ENCODE data around the gene ANAPC10.

ANAPC10 gene

DNA sequence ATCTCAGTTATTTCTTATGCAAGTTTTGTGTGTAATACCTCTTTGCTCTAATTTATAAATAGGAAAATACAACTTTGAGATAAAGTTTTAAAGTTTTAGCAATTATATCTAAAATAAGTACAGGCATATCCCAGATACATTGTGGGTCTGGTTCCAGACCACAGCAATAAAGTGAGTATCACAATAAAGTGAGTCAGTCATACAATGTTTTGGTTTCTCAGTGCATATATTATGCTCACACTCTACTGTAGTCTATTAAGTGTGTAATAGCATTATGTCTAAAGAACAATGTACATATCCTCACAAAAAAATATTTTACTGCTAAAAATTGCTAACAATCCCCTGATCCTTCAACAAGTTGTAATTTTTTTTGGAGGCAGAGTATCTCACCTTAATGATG, 49.2 kb downstream of the ANAPC10 start:
- no peak for TF ChIP-seq TCF12 (IDR thresholded peaks at IDR 0.05; ENCODE audit: low read depth)
- TF ChIP-seq, protein P1, sequence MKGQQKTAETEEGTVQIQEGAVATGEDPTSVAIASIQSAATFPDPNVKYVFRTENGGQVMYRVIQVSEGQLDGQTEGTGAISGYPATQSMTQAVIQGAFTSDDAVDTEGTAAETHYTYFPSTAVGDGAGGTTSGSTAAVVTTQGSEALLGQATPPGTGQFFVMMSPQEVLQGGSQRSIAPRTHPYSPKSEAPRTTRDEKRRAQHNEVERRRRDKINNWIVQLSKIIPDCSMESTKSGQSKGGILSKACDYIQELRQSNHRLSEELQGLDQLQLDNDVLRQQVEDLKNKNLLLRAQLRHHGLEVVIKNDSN (IDR thresholded peaks at IDR 0.05), result no peak
- no peak for TF ChIP-seq EP300 (IDR thresholded peaks at IDR 0.05; ENCODE audit: borderline replicate concordance)
- TF ChIP-seq FOXM1 (IDR thresholded peaks at IDR 0.05; ENCODE audit: borderline replicate concordance, low read depth), result no peak
- TF ChIP-seq ZBTB7A (IDR thresholded peaks at IDR 0.05; ENCODE audit: low read depth), result no peak
- TF ChIP-seq TEAD4 (IDR thresholded peaks at IDR 0.05), result no peak
- no peak for TF ChIP-seq EGR1 (IDR thresholded peaks at IDR 0.05)
- no peak for TF ChIP-seq RAD21 (IDR thresholded peaks at IDR 0.05; ENCODE audit: low read depth)
- TF ChIP-seq CREB1 (IDR thresholded peaks at IDR 0.05; ENCODE audit: low read depth), result no peak
- no peak for TF ChIP-seq CEBPB (IDR thresholded peaks at IDR 0.05)
- no peak for TF ChIP-seq TAF1 (IDR thresholded peaks at IDR 0.05; ENCODE audit: low read depth)
- TF ChIP-seq, protein P2, sequence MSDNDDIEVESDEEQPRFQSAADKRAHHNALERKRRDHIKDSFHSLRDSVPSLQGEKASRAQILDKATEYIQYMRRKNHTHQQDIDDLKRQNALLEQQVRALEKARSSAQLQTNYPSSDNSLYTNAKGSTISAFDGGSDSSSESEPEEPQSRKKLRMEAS (IDR thresholded peaks at IDR 0.05), result no peak
- no peak for TF ChIP-seq YY1 (IDR thresholded peaks at IDR 0.05; ENCODE audit: low read depth)
- no peak for TF ChIP-seq NFIC (IDR thresholded peaks at IDR 0.05)
- TF ChIP-seq, protein P3, sequence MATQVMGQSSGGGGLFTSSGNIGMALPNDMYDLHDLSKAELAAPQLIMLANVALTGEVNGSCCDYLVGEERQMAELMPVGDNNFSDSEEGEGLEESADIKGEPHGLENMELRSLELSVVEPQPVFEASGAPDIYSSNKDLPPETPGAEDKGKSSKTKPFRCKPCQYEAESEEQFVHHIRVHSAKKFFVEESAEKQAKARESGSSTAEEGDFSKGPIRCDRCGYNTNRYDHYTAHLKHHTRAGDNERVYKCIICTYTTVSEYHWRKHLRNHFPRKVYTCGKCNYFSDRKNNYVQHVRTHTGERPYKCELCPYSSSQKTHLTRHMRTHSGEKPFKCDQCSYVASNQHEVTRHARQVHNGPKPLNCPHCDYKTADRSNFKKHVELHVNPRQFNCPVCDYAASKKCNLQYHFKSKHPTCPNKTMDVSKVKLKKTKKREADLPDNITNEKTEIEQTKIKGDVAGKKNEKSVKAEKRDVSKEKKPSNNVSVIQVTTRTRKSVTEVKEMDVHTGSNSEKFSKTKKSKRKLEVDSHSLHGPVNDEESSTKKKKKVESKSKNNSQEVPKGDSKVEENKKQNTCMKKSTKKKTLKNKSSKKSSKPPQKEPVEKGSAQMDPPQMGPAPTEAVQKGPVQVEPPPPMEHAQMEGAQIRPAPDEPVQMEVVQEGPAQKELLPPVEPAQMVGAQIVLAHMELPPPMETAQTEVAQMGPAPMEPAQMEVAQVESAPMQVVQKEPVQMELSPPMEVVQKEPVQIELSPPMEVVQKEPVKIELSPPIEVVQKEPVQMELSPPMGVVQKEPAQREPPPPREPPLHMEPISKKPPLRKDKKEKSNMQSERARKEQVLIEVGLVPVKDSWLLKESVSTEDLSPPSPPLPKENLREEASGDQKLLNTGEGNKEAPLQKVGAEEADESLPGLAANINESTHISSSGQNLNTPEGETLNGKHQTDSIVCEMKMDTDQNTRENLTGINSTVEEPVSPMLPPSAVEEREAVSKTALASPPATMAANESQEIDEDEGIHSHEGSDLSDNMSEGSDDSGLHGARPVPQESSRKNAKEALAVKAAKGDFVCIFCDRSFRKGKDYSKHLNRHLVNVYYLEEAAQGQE (IDR thresholded peaks at IDR 0.05; ENCODE audit: low read depth), result no peak

DNA sequence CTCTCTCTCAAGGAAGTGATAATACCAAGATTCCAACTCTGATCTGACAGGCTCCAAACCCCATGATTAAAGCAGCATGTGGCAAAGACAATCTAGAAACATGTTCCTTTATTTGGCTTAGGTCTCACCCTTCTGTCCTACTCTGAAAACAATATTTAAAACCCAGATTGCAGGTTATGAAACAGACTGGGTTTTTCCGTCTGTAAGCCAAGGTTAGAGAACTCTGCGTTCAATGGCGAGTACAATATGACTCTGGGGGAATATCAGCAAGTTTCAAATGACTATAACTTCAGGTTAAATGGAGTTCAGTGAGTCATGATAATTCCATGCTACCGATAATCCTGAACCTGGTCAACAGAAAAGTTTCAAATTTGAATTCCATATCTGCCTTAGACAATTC, 50.8 kb downstream of the ANAPC10 start:
- TF ChIP-seq CEBPB (IDR thresholded peaks at IDR 0.05) (no peak), NFIC (IDR thresholded peaks at IDR 0.05) (no peak), ZBTB7A (IDR thresholded peaks at IDR 0.05; ENCODE audit: low read depth) (no peak), TAF1 (IDR thresholded peaks at IDR 0.05; ENCODE audit: low read depth) (no peak), TCF12 (IDR thresholded peaks at IDR 0.05; ENCODE audit: low read depth) (no peak), FOXM1 (IDR thresholded peaks at IDR 0.05; ENCODE audit: borderline replicate concordance, low read depth) (no peak), EP300 (IDR thresholded peaks at IDR 0.05; ENCODE audit: borderline replicate concordance) (no peak), TEAD4 (IDR thresholded peaks at IDR 0.05) (no peak), RAD21 (IDR thresholded peaks at IDR 0.05; ENCODE audit: low read depth) (no peak), CREB1 (IDR thresholded peaks at IDR 0.05; ENCODE audit: low read depth) (no peak), YY1 (IDR thresholded peaks at IDR 0.05; ENCODE audit: low read depth) (no peak), EGR1 (IDR thresholded peaks at IDR 0.05) (no peak)
- TF ChIP-seq, protein P1 (IDR thresholded peaks at IDR 0.05), result no peak
- TF ChIP-seq, protein P2 (IDR thresholded peaks at IDR 0.05), result no peak
- TF ChIP-seq, protein P3 (IDR thresholded peaks at IDR 0.05; ENCODE audit: low read depth), result no peak

DNA sequence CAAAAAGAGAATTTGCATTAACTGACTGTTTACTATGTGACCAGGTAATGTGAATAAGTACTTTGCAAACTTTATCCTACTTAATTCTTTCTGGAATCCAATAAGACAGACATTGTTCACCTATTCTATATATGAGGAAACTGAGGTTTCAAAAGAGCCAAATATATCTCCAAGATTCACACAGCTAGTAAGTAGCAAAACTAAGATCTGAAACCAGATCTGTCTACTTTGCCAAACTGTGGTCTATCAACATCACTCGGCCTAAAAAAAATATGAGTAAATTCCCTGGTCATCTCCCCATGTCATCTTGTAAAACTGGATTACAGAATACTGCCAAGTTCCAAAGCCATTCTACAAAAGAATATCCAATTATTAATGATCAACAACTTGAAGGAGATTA, 52.8 kb downstream of the ANAPC10 start:
- TF ChIP-seq TAF1 (IDR thresholded peaks at IDR 0.05; ENCODE audit: low read depth) (no peak), CREB1 (IDR thresholded peaks at IDR 0.05; ENCODE audit: low read depth) (no peak), NFIC (IDR thresholded peaks at IDR 0.05) (no peak), EGR1 (IDR thresholded peaks at IDR 0.05) (no peak), TCF12 (IDR thresholded peaks at IDR 0.05; ENCODE audit: low read depth) (no peak), ZBTB7A (IDR thresholded peaks at IDR 0.05; ENCODE audit: low read depth) (no peak), CEBPB (IDR thresholded peaks at IDR 0.05) (no peak), FOXM1 (IDR thresholded peaks at IDR 0.05; ENCODE audit: borderline replicate concordance, low read depth) (no peak), YY1 (IDR thresholded peaks at IDR 0.05; ENCODE audit: low read depth) (no peak), EP300 (IDR thresholded peaks at IDR 0.05; ENCODE audit: borderline replicate concordance) (no peak), TEAD4 (IDR thresholded peaks at IDR 0.05) (no peak)
- TF ChIP-seq, protein P2 (IDR thresholded peaks at IDR 0.05), result no peak
- TF ChIP-seq, protein P1 (IDR thresholded peaks at IDR 0.05), result no peak
- TF ChIP-seq, protein P3 (IDR thresholded peaks at IDR 0.05; ENCODE audit: low read depth), result no peak
